Middle frontal gyrus (tissue), 1 donor: ENCODE data around the gene ZNF765.
"Not testable (repeated sequence)": the region's sequence is repeated elsewhere in the genome, so short reads cannot be mapped to it uniquely, and the experiment has no call there.

Experiments used
- DNase-seq: peaks from one replicate; pipeline ENCODE4 v3.0.0-alpha.2; 2015; ENCODE audit warnings: low spot score; ENCODE audit errors: extremely low spot score

ZNF765 gene

DNA sequence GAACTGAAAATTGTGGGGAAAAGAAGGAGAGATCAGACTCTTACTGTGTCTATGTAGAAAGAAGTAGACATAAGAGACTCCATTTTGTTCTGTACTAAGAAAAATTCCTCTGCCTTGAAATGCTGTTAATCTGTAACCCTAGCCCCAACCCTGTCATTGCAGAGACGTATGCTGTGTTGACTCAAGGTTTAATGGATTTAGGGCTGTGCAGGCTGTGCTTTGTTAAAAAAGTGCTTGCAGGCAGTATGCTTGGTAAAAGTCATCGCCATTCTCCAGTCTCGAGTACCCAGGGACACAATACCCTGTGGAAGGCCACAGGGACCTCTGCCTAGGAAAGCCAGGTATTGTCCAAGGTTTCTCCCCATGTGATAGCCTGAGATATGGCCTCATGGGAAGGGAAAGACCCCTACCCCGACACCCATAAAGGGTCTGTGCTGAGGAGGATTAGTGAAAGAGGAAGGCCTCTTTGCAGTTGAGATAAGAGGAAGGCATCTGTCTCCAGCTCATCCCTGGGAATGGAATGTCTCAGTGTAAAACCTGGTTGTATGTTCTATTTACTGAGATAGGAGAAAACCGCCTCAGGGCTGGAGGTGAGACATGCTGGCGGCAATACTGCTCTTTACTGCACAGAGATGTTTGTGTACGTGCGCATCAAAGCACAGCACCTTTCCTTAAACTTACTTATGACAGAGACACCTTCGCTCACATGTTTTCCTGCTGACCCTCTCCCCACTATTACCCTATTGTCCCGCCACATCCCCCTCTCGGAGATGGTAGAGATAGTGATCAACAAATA lies 25.8 kb downstream of the ZNF765 start:
- not testable (repeated sequence) for DNase-seq

DNA sequence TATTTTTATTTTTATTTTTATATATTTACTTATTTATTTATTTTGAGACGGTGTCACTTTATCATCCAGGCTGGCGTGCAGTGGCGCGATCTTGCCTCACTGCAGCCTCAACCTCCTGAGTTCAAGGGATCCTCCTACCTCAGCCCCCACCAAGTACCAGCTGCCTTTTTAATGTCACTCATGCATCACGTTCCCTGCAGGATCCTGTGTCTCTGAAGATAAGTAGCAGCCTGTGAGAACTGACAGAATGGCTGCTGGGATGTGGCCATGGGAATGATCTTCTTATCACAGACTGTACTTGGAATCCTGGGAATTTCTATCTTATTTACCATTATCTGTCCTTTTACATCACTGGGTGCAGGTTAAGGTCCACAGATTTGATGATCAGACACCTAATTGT lies 27.6 kb downstream of the ZNF765 start:
- DNase-seq: no peak

DNA sequence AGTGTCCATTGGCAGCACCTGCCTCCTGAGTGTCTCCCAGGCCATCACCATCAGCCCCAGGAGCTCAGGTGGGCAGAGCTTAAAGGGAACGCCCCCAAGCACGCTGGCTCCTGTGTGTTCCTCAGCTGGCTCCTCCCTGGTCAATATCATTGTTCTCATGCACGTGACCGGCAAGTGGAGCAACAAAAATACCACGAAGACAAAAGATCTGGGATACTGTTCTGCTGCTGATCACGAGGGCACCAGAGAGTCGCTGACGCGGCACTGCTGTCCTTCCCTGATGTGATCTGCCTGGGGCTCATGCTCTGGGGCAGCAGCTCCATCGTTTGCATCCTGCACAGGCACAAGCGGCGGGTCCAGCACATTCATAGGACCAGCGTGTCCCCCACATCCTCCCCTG lies 28.1 kb downstream of the ZNF765 start:
- DNase-seq: not testable (repeated sequence)

DNA sequence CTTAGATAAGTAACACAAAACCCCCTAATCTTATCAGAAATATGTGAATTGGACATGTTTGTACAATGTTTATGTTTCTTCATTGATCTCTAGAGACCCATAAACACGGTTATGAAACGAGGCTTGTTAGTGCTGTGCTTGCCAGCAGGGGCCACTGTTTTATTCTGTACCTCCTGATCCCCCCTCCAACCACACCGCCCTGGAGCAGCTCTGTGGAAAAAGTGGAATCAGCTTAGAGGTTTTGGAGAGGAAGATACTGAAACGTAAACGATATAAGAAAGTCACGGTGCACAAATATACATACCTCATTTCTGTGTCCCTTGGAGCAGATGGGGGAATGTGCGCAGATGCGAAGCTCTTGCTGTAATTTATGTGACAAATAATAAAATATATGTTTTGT lies 28.7 kb downstream of the ZNF765 start:
- not testable (repeated sequence) for DNase-seq

DNA sequence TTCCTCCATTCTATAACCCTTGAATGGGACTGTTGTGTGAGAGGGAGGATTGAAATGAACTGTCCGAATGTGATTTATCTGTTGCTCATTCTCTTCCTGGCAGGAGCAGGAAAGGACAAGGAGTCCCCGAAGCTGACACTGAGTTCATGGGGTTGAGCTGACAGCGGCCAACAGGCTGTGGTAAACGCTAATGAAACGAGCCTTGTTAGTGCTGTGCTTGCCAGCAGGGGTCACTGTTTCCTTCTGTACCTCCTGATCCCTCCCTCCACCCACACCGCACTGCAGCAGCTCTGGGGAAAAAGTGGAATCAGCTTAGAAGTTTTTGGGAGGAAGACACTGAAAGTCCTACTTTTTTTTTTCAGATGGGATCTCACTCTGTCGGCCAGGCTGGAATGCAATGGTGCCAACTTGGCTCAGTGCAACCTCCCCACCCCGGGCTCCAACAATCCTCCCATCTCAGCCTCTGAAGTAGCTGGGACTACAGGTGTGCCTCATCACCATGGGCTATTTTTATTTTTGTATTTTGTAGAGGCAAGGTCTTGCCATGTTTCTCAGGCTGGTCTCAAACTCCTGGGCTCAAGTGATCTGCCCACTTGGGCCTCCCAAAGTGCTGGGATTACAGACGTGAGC lies 30.1 kb downstream of the ZNF765 start:
- DNase-seq: peak; percentile 46

DNA sequence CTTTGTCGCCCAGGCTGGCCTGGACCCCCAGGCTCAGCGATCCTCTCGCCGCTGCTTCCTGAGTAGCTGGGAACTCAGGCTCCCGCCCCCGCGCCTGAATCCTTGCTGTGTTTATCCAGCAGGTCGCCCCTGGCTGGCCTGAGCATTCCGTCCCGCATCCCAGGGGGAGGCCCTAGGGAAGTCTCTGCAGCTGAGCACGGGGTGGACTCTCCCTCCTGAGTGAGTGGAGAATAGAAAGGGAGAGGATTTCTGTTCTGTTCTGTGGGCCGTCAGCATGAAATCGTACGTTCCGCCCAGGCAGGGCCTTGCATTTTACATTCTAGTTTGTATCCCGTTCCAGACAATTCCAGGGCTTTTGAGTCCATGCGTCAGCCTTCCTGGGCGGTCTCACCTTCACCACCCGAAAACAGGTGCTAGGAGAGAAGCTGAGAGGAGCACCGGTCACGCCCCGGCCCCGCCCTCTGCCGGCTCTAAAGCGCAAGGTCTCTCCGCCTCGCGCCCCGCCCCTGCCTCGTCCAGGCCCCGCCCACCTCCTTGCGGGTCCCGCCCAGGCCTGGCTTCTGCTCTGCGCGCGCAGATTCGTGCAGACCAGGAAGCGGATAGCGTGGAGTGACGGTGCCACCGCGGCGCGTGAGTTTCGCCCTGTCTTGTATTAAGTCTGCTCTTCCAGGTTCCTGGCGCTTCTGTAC lies 36.6 kb downstream of the ZNF765 start, which contains the start of gene ZNF761:
Gene ZNF761 (plus strand): TSS at position 586 of the 689 bp plus-strand sequence. CDS start 15,285 bp downstream, outside the sequence.
- peak; percentile 73 for DNase-seq

DNA sequence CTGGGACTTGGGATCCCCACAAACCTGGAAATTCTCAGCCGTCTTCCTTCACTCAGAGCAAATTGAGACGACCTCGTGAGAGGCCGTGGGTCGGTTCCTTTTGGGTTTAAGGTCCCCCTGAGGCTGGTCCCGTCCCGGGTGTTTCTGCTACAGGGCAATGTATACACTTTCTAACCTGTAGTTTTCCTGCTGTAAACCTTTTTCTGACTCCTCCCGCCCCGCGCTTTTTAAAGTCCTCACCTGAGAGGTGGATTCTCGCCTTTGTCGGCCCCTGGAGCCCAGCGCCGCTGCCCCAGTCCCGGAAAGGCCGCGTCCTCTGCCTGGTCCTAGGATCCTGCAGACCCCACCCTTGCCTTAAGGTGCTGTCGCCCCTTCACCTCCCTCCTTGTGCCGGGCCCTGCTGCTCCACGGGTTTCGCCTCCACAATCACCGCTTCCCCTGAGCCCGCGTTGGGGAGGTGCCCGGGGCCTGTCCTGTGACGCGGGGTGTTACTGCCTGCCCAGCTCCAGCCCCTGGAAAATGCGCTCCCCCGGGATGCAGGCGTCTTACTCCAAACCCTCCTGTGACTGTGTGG lies 37.2 kb downstream of the ZNF765 start:
- DNase-seq: no peak

DNA sequence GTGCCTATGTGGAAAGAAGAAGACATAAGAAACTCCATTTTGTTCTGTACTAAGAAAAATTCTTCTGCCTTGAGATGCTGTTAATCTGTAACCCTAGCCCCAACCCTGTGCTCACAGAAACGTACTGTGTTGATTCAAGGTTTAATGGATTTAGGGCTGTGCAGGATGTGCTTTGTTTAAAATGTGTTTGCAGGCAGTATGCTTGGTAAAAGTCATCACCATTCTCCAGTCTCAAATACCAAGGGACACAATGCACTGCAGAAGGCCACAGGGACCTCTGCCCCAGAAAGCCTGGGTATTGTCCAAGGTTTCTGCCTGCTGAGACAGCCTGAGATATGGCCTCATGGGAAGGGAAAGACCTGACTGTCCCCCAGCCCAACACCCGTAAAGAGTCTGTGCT lies 48.9 kb downstream of the ZNF765 start:
- not testable (repeated sequence) for DNase-seq

DNA sequence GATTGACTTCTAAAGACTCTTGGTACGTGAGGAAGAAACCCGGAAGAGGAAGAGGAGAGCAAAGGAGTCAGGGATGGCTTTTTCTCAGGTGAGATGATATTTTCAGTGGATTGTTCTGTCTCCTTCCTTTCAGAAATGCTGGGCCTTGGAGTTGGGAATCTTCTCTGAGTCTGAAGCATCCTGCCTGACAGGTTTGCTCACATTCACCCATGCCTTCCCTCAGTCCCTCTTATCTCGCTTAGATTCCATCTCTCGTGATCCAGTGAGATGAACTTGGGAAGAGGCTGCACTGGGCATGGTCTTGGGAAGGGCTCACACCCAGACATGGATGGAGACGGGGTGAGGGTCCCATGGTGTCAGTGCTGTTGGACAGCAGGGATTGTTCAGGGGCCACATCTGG lies 52.2 kb downstream of the ZNF765 start:
- DNase-seq: not testable (repeated sequence)

DNA sequence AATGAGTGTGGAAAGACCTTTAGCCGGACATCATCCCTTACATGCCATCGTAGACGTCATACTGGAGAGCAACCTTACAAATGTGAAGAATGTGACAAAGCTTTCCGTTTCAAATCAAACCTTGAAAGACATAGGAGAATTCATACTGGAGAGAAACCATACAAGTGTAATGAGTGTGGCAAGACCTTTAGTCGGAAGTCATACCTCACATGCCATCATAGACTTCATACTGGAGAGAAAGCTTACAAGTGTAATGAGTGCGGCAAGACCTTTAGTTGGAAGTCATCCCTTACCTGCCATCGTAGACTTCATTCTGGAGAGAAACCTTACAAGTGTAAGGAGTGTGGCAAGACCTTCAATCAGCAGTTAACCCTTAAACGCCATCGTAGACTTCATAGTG lies 60.9 kb downstream of the ZNF765 start:
- no peak for DNase-seq

DNA sequence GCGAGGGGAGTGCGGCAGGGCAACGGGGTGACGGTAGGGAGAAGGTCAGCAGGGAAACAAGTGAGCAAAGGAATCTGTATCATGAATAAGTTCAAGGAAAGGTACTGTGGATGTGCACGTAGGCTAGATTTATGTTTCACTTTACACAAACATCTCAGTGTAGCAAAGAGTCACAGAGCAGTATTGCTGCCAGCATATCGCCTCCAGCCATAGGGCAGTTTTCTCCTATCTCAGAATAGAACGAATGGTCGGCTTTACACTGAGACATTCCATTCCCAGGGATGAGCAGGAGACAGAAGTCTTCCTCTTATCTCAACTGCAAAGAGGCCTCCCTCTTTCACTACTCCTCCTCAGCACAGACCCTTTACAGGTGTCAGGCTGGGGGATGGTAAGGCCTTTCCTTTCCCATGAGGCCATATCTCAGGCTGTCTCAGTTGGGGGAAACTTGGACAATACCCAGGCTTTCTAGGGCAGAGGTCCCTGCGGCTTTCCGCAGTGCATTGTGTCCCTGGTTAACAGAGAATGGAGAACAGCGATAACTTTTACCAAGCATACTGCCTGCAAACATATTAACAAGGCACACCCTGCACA lies 65.3 kb downstream of the ZNF765 start:
- not testable (repeated sequence) for DNase-seq

DNA sequence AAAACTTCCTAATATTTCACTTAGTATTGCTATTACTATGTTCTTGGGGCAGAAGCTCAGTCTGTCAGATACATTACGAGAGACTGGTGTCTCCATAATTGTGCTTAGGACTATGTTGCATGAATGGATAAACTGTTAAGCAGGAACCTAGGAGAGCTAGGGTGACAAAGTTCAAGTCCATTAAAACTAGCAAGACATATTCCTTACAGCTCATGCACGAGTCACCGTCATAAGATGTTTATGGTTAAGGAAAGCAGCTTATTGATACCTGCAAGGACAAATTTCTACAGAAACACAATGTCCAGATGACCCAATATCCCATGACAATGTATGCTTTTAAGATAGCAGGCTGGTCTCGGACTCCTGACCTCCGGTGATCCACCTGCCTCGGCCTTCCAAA lies 66.9 kb downstream of the ZNF765 start:
- no peak for DNase-seq

DNA sequence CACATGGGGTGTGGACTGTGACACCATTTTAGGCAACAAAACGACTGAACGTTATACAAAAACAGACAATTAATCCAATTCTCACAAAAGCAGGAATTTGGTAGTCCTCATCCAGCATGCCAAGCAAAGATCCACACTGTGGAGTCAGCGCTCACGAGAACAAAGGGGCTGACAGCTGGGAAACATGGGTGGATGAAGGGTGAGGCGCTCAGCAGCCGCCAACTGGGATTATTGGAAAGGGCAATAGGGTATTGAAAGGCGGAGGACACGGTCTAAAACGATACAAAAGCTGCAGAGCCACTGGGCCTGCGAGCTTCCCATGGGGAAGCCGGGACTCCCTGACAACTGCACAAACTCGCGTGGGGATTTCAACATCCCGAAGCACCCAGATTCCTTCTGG lies 67.9 kb downstream of the ZNF765 start:
- DNase-seq: no peak

DNA sequence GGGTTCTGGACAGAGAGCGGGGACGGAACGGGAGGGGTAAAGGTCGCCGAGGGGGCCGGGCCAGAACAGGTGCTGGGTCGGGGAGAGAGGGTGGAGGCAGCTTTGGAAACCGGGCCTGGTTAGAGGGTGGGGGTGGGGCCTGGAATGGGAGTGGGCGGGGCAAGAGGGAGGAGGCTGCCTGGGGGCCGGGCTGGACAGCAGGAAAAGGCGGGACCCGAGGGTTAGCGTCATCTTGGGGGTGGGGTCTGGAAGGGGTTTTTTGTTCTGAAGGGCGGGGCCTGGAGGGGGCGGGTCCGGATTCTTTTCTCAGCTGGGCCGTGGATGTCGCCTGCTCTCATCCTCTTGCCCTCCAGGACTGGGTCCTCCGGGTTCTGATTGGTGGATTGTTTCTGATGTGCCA lies 68.3 kb downstream of the ZNF765 start:
- DNase-seq: peak; percentile 39

DNA sequence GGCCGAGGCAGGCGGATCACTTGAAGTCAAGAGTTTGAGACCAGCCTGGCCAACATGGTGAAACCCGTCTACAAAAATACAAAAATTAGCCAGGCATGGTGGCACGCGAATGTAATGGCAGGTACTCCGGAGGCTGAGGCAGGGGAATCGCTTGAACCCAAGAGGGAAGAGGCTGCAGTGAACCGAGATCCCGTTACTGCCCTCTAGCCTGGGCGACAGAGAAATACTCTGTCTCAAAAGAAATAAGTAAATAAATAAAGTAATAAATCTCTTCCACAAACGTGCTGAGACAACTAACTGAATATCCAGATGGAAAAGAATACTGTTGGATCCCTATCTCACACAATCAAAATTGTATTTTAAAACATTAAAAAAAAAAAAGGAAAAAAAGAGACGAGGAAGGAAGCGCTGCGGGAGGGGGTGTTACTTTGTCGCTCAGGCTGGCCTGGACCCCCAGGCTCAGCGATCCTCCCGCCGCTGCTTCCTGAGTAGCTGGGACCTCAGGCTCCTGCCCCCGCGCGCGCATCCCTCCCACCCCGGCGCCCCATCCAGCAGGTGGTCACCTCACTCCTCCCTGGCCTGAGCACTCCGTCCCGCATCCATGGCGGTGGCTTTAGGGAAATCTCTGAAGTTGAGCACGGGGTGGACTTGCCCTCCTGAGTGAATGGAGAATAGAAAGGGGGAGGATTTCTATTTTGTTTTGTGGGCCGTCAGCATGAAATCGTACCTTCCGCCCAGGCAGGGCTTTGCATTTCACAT lies 72.0 kb downstream of the ZNF765 start:
- DNase-seq: no peak

DNA sequence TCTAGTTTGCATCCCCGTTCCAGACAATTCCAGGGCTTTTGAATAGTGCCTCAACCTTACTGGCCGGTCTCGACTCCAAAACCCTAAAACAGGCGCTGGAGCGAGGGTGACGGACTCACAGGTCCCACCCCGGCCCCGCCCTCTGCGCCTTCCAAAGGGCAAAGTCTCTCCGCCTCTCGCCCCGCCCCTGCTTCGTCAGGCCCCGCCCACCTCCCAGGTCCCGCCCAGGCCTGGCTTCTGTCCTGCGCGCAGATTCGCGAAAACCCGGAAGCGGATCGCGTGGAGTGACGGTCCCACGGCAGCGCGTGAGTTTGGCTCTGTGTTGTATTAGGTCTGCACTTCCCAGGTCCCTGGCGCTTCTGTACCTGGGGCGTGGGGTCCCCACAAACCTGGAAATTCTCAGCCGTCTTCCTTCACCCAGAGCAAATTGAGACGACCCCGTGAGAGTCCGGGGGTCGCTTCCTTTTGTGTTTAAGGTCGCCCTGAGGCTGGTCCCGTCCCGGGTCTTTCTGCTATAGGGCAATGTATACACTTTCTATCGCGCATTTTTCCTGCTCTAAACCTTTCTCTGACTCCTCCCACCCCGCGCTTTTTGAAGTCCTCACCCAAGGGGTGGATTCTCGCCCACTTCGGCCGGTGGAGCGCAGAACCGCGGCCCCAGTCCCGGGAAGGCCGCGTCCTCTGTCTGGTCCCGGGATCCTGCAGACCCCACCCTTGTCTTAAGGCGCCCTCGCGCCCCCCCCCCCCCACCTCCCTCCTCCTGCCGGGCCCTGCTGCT lies 72.7 kb downstream of the ZNF765 start, which contains the start of gene ZNF813:
Gene ZNF813 (plus strand): TSS at position 249 of the 778 bp plus-strand sequence. CDS start 16,090 bp downstream, outside the sequence.
- DNase-seq: peak; percentile 64

DNA sequence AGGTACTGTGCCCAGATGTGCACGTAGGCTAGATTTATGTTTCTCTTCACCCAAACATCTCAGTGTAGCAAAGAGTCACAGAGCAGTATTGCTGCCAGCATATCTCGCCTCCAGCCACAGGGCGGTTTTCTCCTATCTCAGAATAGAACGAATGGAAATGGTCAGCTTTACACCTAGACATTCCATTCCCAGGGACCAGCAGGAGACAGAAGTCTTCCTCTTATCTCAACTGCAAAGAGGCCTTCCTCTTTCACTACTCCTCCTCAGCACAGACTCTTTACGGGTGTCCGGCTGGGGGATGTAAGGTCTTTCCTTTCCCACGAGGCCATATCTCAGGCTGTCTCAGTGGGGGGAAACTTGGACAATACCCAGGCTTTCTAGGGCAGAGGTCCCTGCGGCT lies 73.7 kb downstream of the ZNF765 start:
- DNase-seq: not testable (repeated sequence)

DNA sequence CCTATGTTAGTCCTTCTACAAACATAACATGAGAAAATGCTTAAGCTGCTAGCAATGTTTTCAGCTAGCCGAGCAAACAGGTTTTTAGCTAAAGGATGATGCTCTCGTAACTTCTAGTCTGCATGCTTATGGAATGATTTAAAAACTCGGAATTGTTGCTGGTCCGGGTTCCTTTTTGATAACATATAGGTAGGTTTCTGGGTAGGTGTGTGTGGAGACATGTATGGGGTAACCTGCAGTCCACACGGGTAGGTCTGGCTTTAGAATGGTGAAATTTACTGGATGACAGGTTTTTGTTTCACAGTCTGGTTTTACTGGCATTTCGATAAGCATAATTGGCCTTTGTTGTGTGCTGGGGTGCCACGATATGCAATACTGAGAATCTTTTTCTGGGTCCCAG lies 77.0 kb downstream of the ZNF765 start:
- no peak for DNase-seq

DNA sequence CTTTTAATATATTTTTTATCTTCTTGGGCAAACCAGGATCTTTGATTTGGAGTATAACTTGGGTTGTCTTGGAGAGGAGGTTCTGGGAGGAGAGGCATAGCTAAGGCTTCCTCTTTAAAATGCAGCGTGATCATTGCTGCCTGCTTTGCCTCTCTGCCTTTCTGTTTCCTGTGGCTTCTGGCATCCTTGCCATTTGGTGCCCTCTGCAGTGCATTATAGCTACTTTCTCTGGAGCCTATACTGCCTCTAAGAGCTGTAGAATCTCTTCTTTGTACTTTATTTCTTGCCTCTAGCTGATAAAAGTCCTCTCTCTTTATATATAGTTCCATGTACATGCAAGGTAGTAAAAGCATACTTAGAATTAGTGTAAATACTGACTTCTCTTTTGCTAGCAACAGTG lies 79.9 kb downstream of the ZNF765 start:
- not testable (repeated sequence) for DNase-seq

DNA sequence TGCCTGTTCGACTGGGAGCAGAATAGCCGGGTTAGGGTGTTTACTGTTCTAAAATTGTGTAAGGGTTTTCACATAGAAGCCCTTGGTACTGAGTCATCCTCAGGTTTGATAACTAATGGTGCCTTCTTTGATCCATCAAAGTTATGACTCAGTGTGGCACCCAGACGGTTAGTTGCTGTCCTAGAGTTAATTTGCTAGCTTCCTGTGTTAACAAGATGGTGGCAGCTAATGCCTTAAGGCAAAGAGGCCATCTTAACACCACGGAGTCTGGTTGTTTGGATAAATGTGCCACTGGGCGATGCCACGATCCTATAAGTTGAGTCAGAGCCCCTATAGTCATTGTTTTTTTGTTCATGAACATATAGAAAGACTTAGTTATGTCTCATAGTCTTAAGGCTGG lies 80.5 kb downstream of the ZNF765 start:
- DNase-seq: not testable (repeated sequence)
